ENCODE measurements around the gene SLC14A1. TPM values are rescaled to one million over a fixed set of nuclear protein-coding genes. Genes with fewer than 3 reads are reported as not detected.

Gene SLC14A1
- total and polyA plus RNA-seq, 2 of the 8 experiments (the other 6 are each of a cell fraction or from before 2014, with no cell fraction given), result 0.18 TPM; not detected in 1

GRCh38 chr18:45690975-45691815 lies 32.8 kb upstream of the SLC14A1 start (continued):
- TF ChIP-seq CHD7 (IDR thresholded peaks at IDR 0.05; ENCODE audit: insufficient replicate concordance, low read length) (no peak), MAX (IDR thresholded peaks at IDR 0.05) (peak; percentile 66), CTBP2 (IDR thresholded peaks at IDR 0.05; ENCODE audit: borderline replicate concordance, insufficient read depth, insufficient read length, low read length) (no peak), RAD21 (IDR thresholded peaks at IDR 0.05 in 1 of 2, conservative IDR thresholded peaks at IDR 0.05 in 1 of 2; ENCODE audit: low read depth in 2 of 2, low read length in 2 of 2) (peak; percentile 98 to 99), ASH2L (IDR thresholded peaks at IDR 0.05; ENCODE audit: low read length) (no peak), CREB1 (IDR thresholded peaks at IDR 0.05) (no peak), NRF1 (IDR thresholded peaks at IDR 0.05; ENCODE audit: low read depth, low read length) (no peak), RNF2 (IDR thresholded peaks at IDR 0.05; ENCODE audit: borderline replicate concordance, low read depth, low read length, missing control alignments, poor library complexity, severe bottlenecking) (no peak), SP1 (IDR thresholded peaks at IDR 0.05; ENCODE audit: low read depth, low read length) (no peak)
